ACC112 (cell line): ENCODE data around the gene FBXL12.
"Not testable (repeated sequence)": the region's sequence is repeated elsewhere in the genome, so short reads cannot be mapped to it uniquely, and the experiment has no call there.

ENCODE experiments used
- H2AFZ ChIP-seq: fragments of 200-600 bp; sonication (generic); one replicate; pipeline ENCODE4 v1.6.0; 2017; ENCODE audit warnings: antibody characterized with exemption, low read length; ENCODE audit not compliant: unreplicated experiment
- H3K27ac ChIP-seq: fragments of 200-600 bp; sonication (generic); 2 replicates; pipeline ENCODE4 v1.5.1; 2014; ENCODE audit warnings: low read depth, mild to moderate bottlenecking, antibody characterized with exemption, low read length, moderate library complexity
- H3K27me3 ChIP-seq: fragments of 200-600 bp; sonication (generic); 2 replicates; pipeline ENCODE4 v1.6.1; 2014; ENCODE audit warnings: mild to moderate bottlenecking, antibody characterized with exemption, low read length, moderate library complexity, mixed read lengths; ENCODE audit not compliant: insufficient read depth
- H3K36me3 ChIP-seq: fragments of 200-600 bp; sonication (generic); 2 replicates; pipeline ENCODE4 v1.6.1; 2016; ENCODE audit warnings: mild to moderate bottlenecking, antibody characterized with exemption, low read length, moderate library complexity, mixed read lengths; ENCODE audit not compliant: insufficient read depth
- H3K4me1 ChIP-seq: fragments of 200-600 bp; sonication (generic); one replicate; pipeline ENCODE4 v1.6.1; 2016; ENCODE audit warnings: low read length, mixed read lengths; ENCODE audit not compliant: insufficient read depth, unreplicated experiment, control insufficient read depth
- H3K4me3 ChIP-seq: fragments of 200-600 bp; sonication (generic); 2 replicates; pipeline ENCODE4 v1.5.1; 2014; ENCODE audit warnings: mild to moderate bottlenecking, low read depth, low read length
- H3K79me2 ChIP-seq: fragments of 200-600 bp; sonication (generic); one replicate; pipeline ENCODE4 v1.6.0; 2016; ENCODE audit warnings: low read length; ENCODE audit not compliant: control insufficient read depth, unreplicated experiment, insufficient read depth

FBXL12 gene

DNA sequence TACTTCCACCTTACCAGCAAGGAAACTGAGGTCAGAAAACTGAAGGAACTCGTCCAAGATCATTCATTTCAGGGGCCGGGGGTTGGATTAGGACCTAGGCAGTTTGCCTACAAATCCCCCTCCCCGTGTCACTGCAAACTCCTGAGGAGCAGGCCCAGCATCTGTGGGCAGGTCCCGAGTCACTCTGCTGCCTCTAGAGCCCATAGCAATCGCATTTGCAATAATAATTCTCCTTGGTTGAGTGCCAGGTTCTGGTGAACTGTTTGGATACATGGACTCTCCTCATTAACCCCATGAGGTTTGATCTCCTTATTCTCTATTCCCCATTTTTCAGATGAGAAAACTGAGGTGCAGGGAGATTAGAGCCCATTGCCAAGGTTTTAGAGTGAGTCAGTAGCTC is 17.1 kb upstream of the FBXL12 start:
- peaks cover 4% of the 10 kb centered on the region for H3K4me1 ChIP-seq
- peaks cover 3% of the 10 kb centered on the region; the same call in 1 of the 2 replicates for H3K36me3 ChIP-seq
- H3K27me3 ChIP-seq: no peaks in the 10 kb centered on the region
- peak overlapping the region; percentile 84 for H3K4me3 ChIP-seq
- H2AFZ ChIP-seq: no peak overlapping the region
- peaks cover 15% of the 10 kb centered on the region for H3K79me2 ChIP-seq
- H3K27ac ChIP-seq: no peak overlapping the region

DNA sequence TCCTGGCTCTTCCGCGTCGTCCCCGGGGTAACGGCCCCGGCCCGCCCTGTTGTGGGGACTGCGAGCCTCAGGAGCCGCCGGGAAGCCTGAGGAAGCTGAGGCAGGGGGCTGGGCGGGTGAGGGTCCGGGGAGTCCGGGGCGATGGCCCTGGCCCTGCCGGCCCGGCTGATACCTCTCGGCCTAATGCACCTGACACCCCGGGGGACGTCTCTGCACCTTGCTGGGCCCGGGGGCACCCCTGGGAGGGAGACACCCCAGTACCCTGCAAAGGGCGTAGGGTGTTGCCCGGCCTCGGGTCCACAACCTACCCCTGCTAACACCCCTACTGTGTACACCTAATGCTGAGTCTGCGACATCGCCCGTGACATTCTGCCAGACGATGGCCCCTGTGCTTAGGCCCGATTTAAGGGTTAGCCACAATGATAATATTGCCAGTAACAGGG is 16.6 kb upstream of the FBXL12 start:
- H3K36me3 ChIP-seq: peaks cover 3% of the 10 kb centered on the region; the same call in 1 of the 2 replicates
- peaks cover 15% of the 10 kb centered on the region for H3K79me2 ChIP-seq
- H3K4me3 ChIP-seq: peak overlapping the region; percentile 84
- H3K27ac ChIP-seq: no peak overlapping the region
- H2AFZ ChIP-seq: no peak overlapping the region
- no peaks in the 10 kb centered on the region for H3K27me3 ChIP-seq
- H3K4me1 ChIP-seq: peaks cover 4% of the 10 kb centered on the region

DNA sequence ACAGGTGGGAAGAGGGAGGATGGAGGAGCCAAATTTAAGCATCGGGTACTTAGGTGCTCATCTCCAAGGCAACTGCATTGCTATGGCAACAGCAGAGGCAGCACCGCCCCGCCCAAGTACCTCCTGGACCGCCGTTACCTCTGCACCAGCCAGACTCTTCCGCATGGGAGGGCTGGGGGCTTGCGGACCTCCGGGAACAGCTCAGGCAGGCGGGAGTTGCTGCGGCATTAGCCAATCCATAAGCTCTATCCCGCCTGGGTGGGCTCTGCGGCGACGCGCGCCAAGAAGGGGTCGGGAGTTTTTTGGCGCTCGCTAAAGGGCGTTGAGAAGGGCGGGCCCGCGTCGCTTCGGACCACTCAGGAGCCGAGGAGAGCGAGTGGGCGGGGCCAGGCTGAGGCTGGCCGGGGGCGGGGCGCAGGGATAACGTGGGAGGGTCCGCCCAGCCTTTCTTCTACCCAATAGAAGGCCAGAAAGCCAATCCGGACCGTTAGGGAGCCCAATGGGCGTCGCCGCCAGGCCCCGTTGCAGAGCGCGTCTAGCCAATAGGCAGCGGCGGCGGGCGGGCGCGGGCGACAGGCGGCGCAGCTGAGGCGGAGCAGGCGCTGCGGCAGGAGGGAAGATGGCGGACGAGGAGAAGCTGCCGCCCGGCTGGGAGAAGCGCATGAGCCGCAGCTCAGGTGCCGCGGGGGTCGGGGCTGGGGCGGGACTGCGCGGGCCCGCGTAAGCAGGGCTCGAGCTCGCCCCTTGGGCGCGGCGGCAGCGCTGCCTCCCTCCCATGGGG is 16.0 kb upstream of the FBXL12 start, which contains the start of gene PIN1:
TSS of gene PIN1 (plus strand) at position 593 of the 781 bp plus-strand sequence. CDS start at position 620, 27 bp downstream.
- H3K36me3 ChIP-seq: peaks cover 3% of the 10 kb centered on the region; the same call in 1 of the 2 replicates
- H2AFZ ChIP-seq: no peak within 1 kb of the TSS
- H3K4me1 ChIP-seq: peaks cover 4% of the 10 kb centered on the region
- peaks cover 18% of the 10 kb centered on the region for H3K79me2 ChIP-seq
- H3K27me3 ChIP-seq: no peaks in the 10 kb centered on the region
- H3K27ac ChIP-seq: no peak within 1 kb of the TSS
- H3K4me3 ChIP-seq: peak within 1 kb of the TSS; percentile 84

DNA sequence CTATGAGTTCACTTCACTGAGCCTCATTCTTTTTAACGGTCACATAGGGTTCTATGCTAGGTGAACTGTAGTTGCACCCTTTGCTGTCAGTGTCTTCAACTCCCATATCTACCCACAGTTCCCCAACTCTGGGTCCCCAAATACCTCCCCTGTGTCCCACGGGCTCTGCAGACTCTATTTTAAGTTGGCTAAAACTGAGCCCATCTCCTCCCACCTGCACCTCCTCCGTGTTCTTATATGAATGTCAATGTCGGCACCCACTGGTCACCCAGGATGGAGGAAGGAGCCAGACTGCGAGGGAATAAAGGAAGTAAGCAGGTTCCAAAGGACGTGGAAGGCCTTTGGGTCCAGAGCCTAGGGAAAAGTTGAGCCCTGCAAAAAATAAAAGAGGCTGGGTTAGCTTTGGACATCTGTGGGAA is 15.4 kb upstream of the FBXL12 start:
- peaks cover 19% of the 10 kb centered on the region for H3K79me2 ChIP-seq
- H3K27ac ChIP-seq: no peak overlapping the region

DNA sequence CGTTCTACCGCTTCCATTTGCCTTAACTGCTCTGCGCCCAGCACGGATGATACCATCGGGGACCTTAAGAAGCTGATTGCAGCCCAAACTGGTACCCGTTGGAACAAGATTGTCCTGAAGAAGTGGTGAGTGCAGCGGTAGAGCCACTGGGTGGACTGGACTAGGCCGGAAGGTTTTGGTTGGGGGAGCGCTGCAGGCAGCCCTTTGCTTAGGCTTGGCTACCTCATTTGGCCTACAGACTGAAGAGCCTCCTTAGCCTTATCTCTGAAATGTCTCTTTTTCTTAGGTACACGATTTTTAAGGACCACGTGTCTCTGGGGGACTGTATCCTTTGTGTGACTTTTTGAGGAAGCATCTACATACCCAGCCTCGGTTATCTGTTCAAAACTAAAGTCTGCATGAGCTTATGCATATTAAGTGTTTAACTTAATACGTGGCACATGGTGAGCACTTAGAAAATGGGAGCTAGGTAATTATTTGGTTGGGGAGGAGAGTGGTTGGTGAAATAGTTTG is 9.7 kb upstream of the FBXL12 start:
- H3K27me3 ChIP-seq: no peaks in the 10 kb centered on the region
- H3K79me2 ChIP-seq: peaks cover 34% of the 10 kb centered on the region
- H3K4me1 ChIP-seq: peaks cover 3% of the 10 kb centered on the region
- H3K36me3 ChIP-seq: no peaks in the 10 kb centered on the region
- no peak overlapping the region for H2AFZ ChIP-seq
- H3K27ac ChIP-seq: no peak overlapping the region
- peak overlapping the region; percentile 99 for H3K4me3 ChIP-seq

More for the DNA sequence above, 15.4 kb upstream of the FBXL12 start:
- H3K27me3 ChIP-seq: no peaks in the 10 kb centered on the region
- H3K36me3 ChIP-seq: peaks cover under 1% of the 10 kb centered on the region; the same call in 1 of the 2 replicates
- peaks cover 4% of the 10 kb centered on the region for H3K4me1 ChIP-seq
- no peak overlapping the region for H2AFZ ChIP-seq
- peak overlapping the region; percentile 84 for H3K4me3 ChIP-seq

DNA sequence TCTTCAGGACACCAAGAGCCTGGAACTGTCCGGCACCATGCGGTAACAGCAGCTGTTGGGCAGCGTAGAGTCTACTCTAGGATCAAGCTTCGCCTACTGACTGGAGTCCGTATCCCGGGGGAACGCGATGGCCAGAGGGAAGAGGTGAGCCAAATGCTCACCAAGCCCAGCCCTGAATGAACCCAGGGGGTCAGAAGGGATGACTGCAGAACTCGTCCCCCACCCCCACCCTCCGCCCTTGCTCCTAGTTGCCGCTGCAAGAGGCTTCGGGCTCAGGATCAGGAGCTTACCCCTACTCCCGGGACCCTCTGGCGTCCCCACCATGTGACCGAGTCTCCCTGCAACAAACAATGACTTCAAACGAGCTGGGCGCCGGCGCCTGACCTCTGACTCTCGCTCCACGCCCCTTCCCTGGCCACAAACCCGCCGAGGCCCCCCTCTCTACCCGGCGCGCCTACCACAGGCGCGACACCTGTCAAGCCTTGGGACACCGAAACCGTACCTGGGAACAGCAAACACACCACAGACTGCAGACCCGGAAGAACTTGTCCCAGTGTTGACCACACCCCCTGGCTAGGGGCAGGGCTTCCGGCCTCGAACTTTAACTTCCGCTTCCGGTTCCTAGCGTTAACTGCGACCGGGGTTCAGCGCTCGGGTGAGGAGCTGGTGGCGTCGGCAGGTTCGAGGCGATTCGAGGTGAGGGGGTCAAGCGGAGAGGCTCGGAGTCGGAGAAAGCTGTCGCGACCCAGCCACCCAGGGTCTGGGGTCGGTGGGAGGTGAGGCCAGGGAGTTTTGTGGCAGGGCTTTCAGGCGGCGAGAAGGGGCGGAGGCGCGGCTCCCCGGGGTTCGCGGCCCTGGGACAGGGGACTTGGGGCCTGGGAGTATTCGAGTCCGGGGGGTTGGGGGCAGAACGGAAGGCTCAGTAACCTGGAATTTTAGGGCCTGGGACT is 8.7 kb upstream of the FBXL12 start, which contains the start of gene UBL5:
TSS of gene UBL5 (plus strand) at position 630 of the 950 bp plus-strand sequence. CDS start 420 bp downstream, outside the sequence.
- peak within 1 kb of the TSS; percentile 87 for H2AFZ ChIP-seq
- no peak within 1 kb of the TSS for H3K27ac ChIP-seq
- H3K36me3 ChIP-seq: no peaks in the 10 kb centered on the region
- H3K4me3 ChIP-seq: peak within 1 kb of the TSS; percentile 99
- H3K79me2 ChIP-seq: peaks cover 34% of the 10 kb centered on the region
- peaks cover 3% of the 10 kb centered on the region for H3K4me1 ChIP-seq
- no peaks in the 10 kb centered on the region for H3K27me3 ChIP-seq

DNA sequence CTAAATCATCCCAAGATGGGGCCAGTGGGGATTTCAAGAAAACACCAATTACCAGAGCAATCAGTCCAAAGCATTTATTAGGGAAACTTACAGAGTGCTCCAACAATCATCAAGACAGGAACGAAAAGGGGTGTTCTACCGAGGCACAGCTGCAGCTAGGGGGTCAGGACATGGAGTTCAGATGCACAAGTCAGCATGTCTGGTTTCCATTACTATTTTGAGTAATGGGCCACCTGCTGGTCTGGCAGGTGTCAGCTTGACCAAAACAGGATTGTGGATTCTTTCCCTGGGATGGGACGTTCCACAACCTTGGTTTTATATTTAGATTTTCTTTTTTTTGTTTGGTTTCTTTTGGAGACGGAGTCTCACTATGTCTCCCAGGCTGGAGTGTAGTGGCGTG is 4.9 kb upstream of the FBXL12 start:
- H3K4me3 ChIP-seq: no peak overlapping the region
- H3K79me2 ChIP-seq: peaks cover 28% of the 10 kb centered on the region
- no peaks in the 10 kb centered on the region for H3K36me3 ChIP-seq
- H3K27ac ChIP-seq: no peak overlapping the region
- peaks cover 6% of the 10 kb centered on the region for H3K4me1 ChIP-seq
- no peaks in the 10 kb centered on the region for H3K27me3 ChIP-seq
- H2AFZ ChIP-seq: no peak overlapping the region

DNA sequence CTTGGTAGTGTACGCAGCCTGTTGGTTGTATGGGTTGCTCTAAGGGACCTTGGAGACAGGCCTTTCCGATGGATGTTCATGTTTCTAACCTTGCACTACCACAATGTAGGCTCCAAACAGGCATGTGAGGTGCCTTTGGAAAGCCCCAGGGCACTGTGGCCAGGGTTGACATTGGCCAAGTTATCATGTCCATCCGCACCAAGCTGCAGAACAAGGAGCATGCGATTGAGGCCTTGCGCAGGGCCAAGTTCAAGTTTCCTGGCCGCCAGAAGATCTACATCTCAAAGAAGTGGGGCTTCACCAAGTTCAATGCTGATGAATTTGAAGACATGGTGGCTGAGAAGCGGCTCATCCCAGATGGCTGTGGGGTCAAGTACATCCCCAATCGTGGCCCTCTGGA is 1.2 kb upstream of the FBXL12 start:
- H3K27me3 ChIP-seq, H3K36me3 ChIP-seq, H2AFZ ChIP-seq: not testable (repeated sequence)
- H3K79me2 ChIP-seq: peaks cover 27% of the 10 kb centered on the region
- H3K4me3 ChIP-seq: peak overlapping the region; percentile 62; the same call in 1 of the 2 replicates
- peaks cover 14% of the 10 kb centered on the region for H3K4me1 ChIP-seq
- peak overlapping the region; percentile 34; the same call in 1 of the 2 replicates for H3K27ac ChIP-seq

DNA sequence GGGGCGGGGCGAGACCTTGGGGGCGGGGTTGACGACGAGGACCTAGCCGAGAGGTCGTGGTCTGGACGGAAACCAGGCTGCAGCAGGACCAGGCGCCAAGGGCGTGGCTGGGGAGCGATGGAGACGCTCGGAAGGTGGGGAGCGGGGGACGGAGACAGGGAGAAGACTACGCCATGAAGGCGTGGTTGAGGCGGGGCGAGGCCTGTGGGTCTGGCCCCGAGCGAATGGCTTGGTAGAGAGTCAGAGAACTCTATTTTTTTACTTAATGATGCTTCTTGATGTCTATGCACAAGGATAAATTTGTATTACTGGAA is 674 bp upstream of the FBXL12 start:
- Histone ChIP-seq H3K27me3 (no peaks in the 10 kb centered on the region), H3K27ac (peak overlapping the region; percentile 34; the same call in 1 of the 2 replicates), H3K79me2 (peaks cover 27% of the 10 kb centered on the region), H3K4me3 (peak overlapping the region; percentile 62), H2AFZ (no peak overlapping the region), H3K4me1 (peaks cover 14% of the 10 kb centered on the region), H3K36me3 (peaks cover 5% of the 10 kb centered on the region; the same call in 1 of the 2 replicates)

DNA sequence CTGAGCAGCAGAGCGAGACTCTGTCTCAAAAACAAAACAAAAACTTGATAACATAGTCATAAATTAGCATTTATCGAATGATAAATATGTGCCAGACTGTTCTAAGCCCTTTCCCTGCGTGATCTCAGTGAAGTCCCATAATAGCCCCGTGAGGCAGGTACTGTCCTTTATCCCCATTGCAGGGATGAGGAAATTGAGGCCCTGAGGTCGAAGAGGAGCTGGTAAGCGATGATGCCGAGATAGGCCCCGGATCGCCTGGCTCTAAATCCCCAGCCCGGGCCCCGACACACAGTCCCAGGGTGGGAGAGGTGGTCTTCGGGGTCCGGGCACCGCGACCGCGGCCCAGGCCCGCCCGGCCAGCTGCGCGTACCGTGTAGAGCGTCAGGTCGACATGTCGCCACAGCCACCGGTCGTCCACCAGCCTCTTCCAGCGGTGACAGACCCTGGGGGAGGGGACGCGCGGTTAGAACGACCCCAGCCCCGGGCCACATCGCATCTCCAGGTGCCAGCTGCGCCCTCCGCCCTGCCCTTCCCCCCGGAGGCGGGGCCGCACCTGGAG is 625 bp downstream of the FBXL12 start:
- H3K79me2 ChIP-seq: peaks cover 27% of the 10 kb centered on the region
- peaks cover 14% of the 10 kb centered on the region for H3K4me1 ChIP-seq
- peak overlapping the region; percentile 88 for H3K27ac ChIP-seq
- H3K27me3 ChIP-seq: no peaks in the 10 kb centered on the region
- peak overlapping the region; percentile 77 for H2AFZ ChIP-seq
- H3K4me3 ChIP-seq: peak overlapping the region; percentile 94
- H3K36me3 ChIP-seq: peaks cover 5% of the 10 kb centered on the region; the same call in 1 of the 2 replicates
